MM.1S (cell line): ENCODE results near the gene UBE2Q1.

ENCODE experiments used
- DNase-seq: peaks from one replicate; pipeline ENCODE4 v3.0.0-alpha.2; 2015
- H2AFZ ChIP-seq: fragments of 300-600 bp; sonication (generic); 2 replicates; pipeline ENCODE4 v1.6.0; 2016; ENCODE audit warnings: antibody characterized with exemption, low read length
- H3F3A ChIP-seq: fragments of 300-600 bp; sonication (generic); 2 replicates; pipeline ENCODE4 v1.6.1; 2016; ENCODE audit warnings: mild to moderate bottlenecking, antibody characterized with exemption, low read length, moderate library complexity, mixed read lengths; ENCODE audit not compliant: insufficient read depth
- H3K27ac ChIP-seq: fragments of 300-600 bp; sonication (generic); 2 replicates; pipeline ENCODE4 v1.5.1; 2016; ENCODE audit warnings: mild to moderate bottlenecking, low read length
- H3K27me3 ChIP-seq: fragments of 300-600 bp; sonication (generic); replicated peaks from 2 replicates; pipeline ENCODE4 v1.6.0; 2016; ENCODE audit warnings: low read length; ENCODE audit not compliant: insufficient read depth
- H3K36me3 ChIP-seq: fragments of 300-600 bp; sonication (generic); replicated peaks from 2 replicates; pipeline ENCODE4 v1.6.1; 2016; ENCODE audit warnings: mild to moderate bottlenecking, low read length, mixed read lengths; ENCODE audit not compliant: insufficient read depth
- H3K4me1 ChIP-seq: fragments of 300-600 bp; sonication (generic); 2 replicates; pipeline ENCODE4 v1.6.1; 2016; ENCODE audit warnings: low read length, mixed read lengths
- H3K4me2 ChIP-seq: fragments of 300-600 bp; sonication (generic); 2 replicates; pipeline ENCODE4 v1.6.0; 2016; ENCODE audit warnings: low read depth, low read length
- H3K4me3 ChIP-seq: fragments of 300-600 bp; sonication (generic); 2 replicates; pipeline ENCODE4 v1.5.1; 2016; ENCODE audit warnings: low read length, mixed read lengths
- H3K79me2 ChIP-seq: fragments of 300-600 bp; sonication (generic); 2 replicates; pipeline ENCODE4 v1.6.1; 2016; ENCODE audit warnings: mixed run types, low read length, mixed read lengths
- H3K9ac ChIP-seq: fragments of 300-600 bp; sonication (generic); 2 replicates; pipeline ENCODE4 v1.6.1; 2016; ENCODE audit warnings: low read length, mixed read lengths
- H3K9me2 ChIP-seq: fragments of 300-600 bp; sonication (generic); replicated peaks from 2 replicates; pipeline ENCODE4 v1.6.1; 2016; ENCODE audit warnings: mild to moderate bottlenecking, low read length, mixed read lengths; ENCODE audit not compliant: insufficient read depth
- H3K9me3 ChIP-seq: fragments of 300-600 bp; sonication (generic); replicated peaks from 2 replicates; pipeline ENCODE4 v1.6.1; 2016; ENCODE audit warnings: mild to moderate bottlenecking, low read length, mixed read lengths; ENCODE audit not compliant: insufficient read depth
- H4K20me1 ChIP-seq: fragments of 300-600 bp; sonication (generic); 2 replicates; pipeline ENCODE4 v1.6.1; 2016; ENCODE audit warnings: mild to moderate bottlenecking, low read length, moderate library complexity, mixed read lengths; ENCODE audit not compliant: insufficient read depth
- CTCF ChIP-seq: fragments of 300-600 bp; sonication (generic); IDR thresholded peaks from 2 replicates; pipeline ENCODE4 v1.5.1; 2016; ENCODE audit warnings: antibody characterized with exemption, low read length, mixed read lengths
- EZH2 ChIP-seq: fragments of 300-600 bp; sonication (generic); optimal IDR thresholded peaks from 2 replicates; pipeline ENCODE3; 2017; ENCODE audit warnings: low read depth, mild to moderate bottlenecking, antibody characterized with exemption, low read length, mixed read lengths
- EZH2phosphoT487 ChIP-seq: fragments of 300-600 bp; sonication (generic); IDR thresholded peaks from 2 replicates; pipeline ENCODE4 v1.6.1; 2018; ENCODE audit warnings: antibody characterized with exemption, low read length

UBE2Q1 gene

GRCh38 chr1:154546264-154547063 is 12.0 kb downstream of the UBE2Q1 start:
- H3K9me2 ChIP-seq: no peaks in the 10 kb centered on the region
- no peaks in the 10 kb centered on the region for H3K27me3 ChIP-seq
- H2AFZ ChIP-seq: no peak overlapping the region
- H3K36me3 ChIP-seq: peaks cover 8% of the 10 kb centered on the region
- H3K79me2 ChIP-seq: no peaks in the 10 kb centered on the region
- H3K27ac ChIP-seq: no peak overlapping the region
- no peaks in the 10 kb centered on the region for H3K9me3 ChIP-seq
- 0 out of 2 replicates have a peak, but pooled peaks cover 5% of the 10 kb centered on the region for H4K20me1 ChIP-seq
- DNase-seq: peak; percentile 70
- no peak overlapping the region for H3K9ac ChIP-seq
- peaks cover 7% of the 10 kb centered on the region; the same call in 1 of the 2 replicates for H3F3A ChIP-seq
- no peak overlapping the region for H3K4me3 ChIP-seq
- peaks cover 14% of the 10 kb centered on the region for H3K4me1 ChIP-seq
- TF ChIP-seq EZH2 (no peak), CTCF (peak; percentile 80), EZH2phosphoT487 (no peak)
- H3K4me2 ChIP-seq: no peak overlapping the region

GRCh38 chr1:154541231-154541630 is 17.2 kb downstream of the UBE2Q1 start:
- no peaks in the 10 kb centered on the region for H3K79me2 ChIP-seq
- no peak overlapping the region for H3K27ac ChIP-seq
- no peaks in the 10 kb centered on the region for H3K36me3 ChIP-seq
- H3K9ac ChIP-seq: no peak overlapping the region
- DNase-seq: no peak
- no peaks in the 10 kb centered on the region for H3F3A ChIP-seq
- no peak overlapping the region for H2AFZ ChIP-seq
- no peaks in the 10 kb centered on the region for H3K9me2 ChIP-seq
- H3K9me3 ChIP-seq: no peaks in the 10 kb centered on the region
- H3K4me1 ChIP-seq: no peaks in the 10 kb centered on the region
- no peak overlapping the region for H3K4me2 ChIP-seq
- H3K27me3 ChIP-seq: no peaks in the 10 kb centered on the region
- TF ChIP-seq CTCF: no peak
- TF ChIP-seq EZH2: no peak
- TF ChIP-seq EZH2phosphoT487: no peak
- no peaks in the 10 kb centered on the region for H4K20me1 ChIP-seq
- H3K4me3 ChIP-seq: no peak overlapping the region

- no peak for DNase-seq
- H3K27ac ChIP-seq: no peak overlapping the region
- no peaks in the 10 kb centered on the region for H3K4me1 ChIP-seq
- no peak overlapping the region for H3K4me3 ChIP-seq
- no peak overlapping the region for H3K4me2 ChIP-seq
- H3K9me2 ChIP-seq: no peaks in the 10 kb centered on the region
- no peaks in the 10 kb centered on the region for H3K36me3 ChIP-seq
- H3K79me2 ChIP-seq: no peaks in the 10 kb centered on the region
- no peak overlapping the region for H2AFZ ChIP-seq
- H3K27me3 ChIP-seq: no peaks in the 10 kb centered on the region
- H3K9me3 ChIP-seq: no peaks in the 10 kb centered on the region
- no peak for TF ChIP-seq EZH2
- no peak for TF ChIP-seq EZH2phosphoT487
- TF ChIP-seq CTCF: no peak
- H4K20me1 ChIP-seq: no peaks in the 10 kb centered on the region
- no peaks in the 10 kb centered on the region for H3F3A ChIP-seq
- H3K9ac ChIP-seq: no peak overlapping the region
Observed at GRCh38 chr1:154539486-154540483, 18.7 kb downstream of the UBE2Q1 start.
